Measurements from ENCODE around the gene UBA52. TPM values are rescaled to one million over a fixed set of nuclear protein-coding genes. Genes with fewer than 3 reads are reported as not detected.

UBA52 gene
- polyA plus RNA-seq, 4 donors = 682 to 931 (median 738) TPM

DNA sequence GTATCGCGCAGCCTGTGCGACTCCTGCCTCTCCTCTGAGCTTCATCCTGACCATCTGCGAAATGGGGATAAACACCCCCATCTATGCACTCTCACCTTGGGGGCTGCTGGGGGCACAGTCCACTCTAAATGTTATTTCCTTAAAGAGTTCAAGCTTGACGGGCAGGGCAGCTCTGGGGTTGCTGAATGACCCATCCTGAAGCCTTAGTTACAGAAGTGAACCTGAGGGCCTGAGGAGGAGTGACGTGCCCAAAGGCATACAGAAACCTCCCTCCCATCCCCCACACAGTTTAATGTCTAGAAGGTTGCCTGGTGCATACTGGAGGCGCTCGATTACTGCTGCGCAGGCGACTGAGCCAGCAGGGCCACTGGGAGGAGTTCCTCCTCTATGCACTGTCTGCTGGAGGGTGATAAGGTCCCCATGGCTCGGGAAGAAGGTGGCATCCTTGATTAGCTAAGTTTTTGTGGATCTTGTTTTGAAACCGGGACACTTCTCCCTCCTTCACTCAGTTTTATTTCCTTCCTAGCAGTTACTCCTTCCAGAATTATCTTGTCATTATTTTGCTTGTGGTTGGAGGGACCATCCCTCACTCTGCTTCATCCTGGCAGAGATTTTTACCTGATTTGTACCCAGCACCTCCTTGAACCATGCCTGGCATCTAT is 27.7 kb upstream of the UBA52 start:
- DNase-seq (ENCODE audit: low read depth in 4 of 4, low spot score in 3 of 4) = no peak

GRCh38 chr19:18551631-18552030 is 20.0 kb upstream of the UBA52 start:
- no peak for DNase-seq (ENCODE audit: low read depth in 4 of 4, low spot score in 3 of 4)

GRCh38 chr19:18557411-18558201 is 14.1 kb upstream of the UBA52 start, which contains the start of gene KXD1:
KXD1 (plus strand) TSS chr19:18557870; CDS start chr19:18562057, 4,187 bp downstream.
- peak; percentile 86 to 94 (median 90) for DNase-seq (ENCODE audit: low read depth in 4 of 4, low spot score in 3 of 4)

- no peak for DNase-seq (ENCODE audit: low read depth in 4 of 4, low spot score in 3 of 4)
Measured at GRCh38 chr19:18558202-18558555, 13.5 kb upstream of the UBA52 start.

DNA sequence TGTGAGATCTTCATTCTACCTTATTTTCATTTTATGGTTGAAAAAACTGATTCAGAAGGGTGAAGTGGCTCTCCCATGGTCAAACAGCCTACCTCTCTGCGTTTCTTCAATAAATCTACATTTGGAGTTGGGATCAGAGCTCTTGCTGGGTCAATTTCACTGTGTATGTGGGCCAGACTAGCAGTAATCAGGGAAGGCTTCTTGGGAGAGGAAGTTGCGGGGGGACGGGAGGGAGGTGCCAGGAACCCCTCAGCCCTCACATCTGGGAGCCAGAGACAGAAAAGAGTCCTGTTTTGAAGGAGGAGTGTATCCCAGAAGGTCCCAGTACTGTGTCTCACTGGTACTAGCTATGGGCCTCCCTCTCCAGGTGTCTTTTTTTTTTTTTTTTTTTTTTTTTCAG is 13.1 kb upstream of the UBA52 start:
- DNase-seq (ENCODE audit: low read depth in 4 of 4, low spot score in 3 of 4) = no peak

GRCh38 chr19:18559685-18560084 is 12.0 kb upstream of the UBA52 start:
- no peak for DNase-seq (ENCODE audit: low read depth in 4 of 4, low spot score in 3 of 4)

GRCh38 chr19:18562086-18562485 is 9.6 kb upstream of the UBA52 start:
- no peak for DNase-seq (ENCODE audit: low read depth in 4 of 4, low spot score in 3 of 4)

DNA sequence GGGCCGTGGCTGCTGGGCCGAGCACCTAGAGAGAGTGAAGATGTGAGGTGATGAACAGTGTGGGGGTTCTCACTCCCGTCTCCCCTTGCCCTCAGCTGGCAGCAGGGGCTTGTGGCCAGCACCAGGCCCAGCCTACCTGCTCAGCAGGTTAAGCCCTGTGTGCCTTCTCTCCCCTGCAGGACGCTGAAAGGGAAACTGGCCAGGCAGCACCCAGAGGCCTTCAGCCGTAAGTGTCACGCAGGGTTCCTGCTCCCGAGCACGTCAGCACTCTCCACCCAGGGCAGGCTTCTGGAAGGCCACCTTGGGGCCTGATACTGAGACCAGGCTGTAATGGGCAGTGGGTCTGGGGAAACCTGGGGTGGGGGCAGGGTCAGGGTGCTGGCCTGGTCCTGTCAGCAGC is 4.7 kb upstream of the UBA52 start:
- DNase-seq (ENCODE audit: low read depth in 4 of 4, low spot score in 3 of 4) = no peak

DNA sequence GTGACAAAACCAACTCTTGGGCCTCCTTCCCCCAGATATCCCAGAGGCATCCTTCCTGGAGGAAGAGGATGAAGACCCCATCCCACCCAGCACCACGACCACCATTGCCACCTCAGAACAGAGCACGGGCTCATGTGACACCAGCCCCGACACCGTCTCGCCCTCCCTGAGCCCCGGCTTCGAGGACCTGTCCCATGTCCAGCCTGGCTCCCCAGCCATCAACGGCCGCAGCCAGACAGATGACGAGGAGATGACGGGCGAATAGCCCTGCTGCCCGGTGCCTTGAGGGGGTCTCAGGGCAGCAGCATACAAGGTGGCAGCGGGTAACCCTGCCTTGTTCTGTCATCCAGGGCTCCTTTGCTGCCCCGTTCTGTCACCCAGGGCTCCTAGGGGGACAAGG is 3.3 kb upstream of the UBA52 start:
- DNase-seq (ENCODE audit: low read depth in 4 of 4, low spot score in 3 of 4) = no peak

DNA sequence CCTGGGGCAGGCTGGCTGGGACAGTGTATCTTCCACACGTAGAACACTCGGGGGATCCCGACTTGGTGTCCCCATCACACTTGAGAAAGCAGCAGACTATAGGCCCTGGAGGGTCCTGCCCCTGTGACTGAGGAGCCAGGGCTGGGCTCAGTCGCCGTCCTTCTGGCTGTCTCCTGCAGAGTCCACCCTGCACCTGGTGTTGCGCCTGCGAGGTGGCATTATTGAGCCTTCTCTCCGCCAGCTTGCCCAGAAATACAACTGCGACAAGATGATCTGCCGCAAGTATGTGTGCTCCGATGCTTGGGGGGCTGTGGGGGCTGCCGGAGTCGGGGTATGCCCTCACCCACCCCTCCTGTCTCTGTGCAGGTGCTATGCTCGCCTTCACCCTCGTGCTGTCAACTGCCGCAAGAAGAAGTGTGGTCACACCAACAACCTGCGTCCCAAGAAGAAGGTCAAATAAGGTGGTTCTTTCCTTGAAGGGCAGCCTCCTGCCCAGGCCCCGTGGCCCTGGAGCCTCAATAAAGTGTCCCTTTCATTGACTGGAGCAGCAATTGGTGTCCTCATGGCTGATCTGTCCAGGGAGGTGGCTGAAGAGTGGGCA is 3.1 kb downstream of the UBA52 start:
- DNase-seq (ENCODE audit: low read depth in 4 of 4, low spot score in 3 of 4) = no peak

DNA sequence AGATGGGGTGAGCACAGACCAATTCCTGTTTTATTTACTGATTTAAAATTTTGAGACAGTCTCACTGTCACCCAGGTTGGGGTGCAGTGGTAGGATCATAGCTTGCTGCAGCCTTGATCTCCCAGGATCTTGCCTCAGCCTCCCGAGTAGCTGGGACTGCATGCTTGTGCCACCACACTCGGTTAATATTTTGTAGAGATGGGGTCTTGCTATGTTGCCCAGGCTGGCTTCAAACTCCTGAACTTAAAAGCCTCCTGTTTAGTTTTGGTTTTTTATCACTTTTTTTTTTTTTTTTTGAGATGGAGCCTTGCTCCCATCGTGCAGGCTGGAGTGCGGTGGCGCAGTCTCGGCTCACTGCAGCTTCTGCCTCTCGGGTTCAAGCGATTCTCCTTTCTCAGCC is 4.7 kb downstream of the UBA52 start:
- no peak for DNase-seq (ENCODE audit: low read depth in 4 of 4, low spot score in 3 of 4)

DNA sequence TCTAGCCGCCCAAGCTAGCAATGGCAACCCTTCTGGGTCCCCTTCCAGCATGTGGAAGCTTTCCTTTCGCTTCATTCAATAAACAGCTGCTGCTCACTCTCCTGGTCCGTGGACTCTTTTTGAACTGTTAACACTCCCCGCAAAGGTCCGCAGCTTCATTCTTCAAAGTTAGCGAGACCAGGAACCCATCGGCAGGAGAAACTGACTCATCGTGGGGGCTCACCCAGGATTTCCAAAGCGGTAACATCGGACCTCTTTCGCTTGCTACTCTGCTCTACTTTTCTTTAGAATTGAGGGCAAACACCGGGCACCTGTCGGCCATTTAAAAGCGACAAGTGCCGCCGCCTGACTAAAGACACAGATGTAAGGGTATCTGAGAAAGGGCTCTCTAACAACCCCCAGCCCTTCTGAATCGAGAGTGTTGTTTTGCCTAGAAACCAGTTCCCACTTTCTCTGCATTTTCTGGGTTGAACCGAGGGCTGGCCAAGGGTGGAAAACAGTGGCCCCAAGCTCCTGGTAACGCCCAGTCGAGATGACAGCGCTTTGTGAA is 5.8 kb downstream of the UBA52 start:
- DNase-seq (ENCODE audit: low read depth in 4 of 4, low spot score in 3 of 4) = no peak

GRCh38 chr19:18580311-18580710 is 8.7 kb downstream of the UBA52 start:
- no peak for DNase-seq (ENCODE audit: low read depth in 4 of 4, low spot score in 3 of 4)

GRCh38 chr19:18586306-18586705 is 14.6 kb downstream of the UBA52 start:
- no peak for DNase-seq (ENCODE audit: low read depth in 4 of 4, low spot score in 3 of 4)

DNA sequence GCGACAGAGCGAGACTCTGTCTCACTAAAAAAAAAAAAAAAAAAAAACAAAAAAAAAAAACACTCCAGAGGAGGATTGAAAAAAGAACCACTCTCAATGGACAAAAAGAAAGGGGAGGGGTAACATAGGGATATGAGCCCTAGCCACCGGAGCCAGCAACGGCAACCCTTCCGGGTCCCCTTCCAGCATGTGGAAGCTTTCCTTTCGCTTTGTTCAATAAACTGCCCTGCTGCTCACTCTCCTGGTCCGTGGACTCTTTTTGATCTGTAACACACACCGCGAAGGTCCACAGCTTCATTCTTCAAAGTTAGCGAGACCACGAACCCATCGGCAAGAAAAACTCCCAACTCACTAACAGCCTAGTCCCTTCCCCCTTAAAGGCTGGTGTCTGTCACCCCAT is 15.9 kb downstream of the UBA52 start:
- no peak for DNase-seq (ENCODE audit: low read depth in 4 of 4, low spot score in 3 of 4)

DNA sequence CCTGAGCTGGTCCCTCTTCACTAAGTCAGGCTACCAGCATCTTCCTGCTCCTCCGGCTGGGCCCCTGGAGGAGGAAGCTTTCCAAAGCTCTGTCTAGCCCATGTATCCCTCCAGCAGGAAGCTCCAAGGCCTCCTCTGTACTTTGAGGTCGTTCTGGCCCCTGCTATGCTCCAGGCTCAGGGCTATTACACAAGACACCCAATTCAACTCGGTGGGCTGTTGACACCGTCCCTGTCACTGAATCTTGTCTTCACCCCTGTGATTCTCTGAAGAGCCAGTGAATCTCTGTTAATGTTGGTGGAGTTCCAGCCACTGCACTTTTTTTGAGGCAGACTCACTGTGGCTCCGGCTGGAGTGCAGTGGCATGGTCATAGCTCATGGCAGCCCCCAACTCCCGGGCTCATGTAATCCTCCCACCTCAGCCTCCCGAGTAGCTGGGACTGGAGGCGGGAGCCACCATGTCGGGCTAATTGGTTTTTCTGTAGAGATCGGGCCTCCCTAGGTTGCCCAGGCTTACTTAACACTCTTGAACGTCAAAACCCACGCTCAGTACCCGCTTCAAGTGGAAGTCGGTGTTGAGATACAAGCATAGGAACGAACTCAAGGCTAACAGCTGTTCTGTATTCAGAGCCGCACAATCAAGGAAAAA is 16.4 kb downstream of the UBA52 start:
- no peak for DNase-seq (ENCODE audit: low read depth in 4 of 4, low spot score in 3 of 4)

- DNase-seq (ENCODE audit: low read depth in 4 of 4, low spot score in 3 of 4) = peak in 3 of 4 donors; percentile 69 to 85 (median 77)
Measured at GRCh38 chr19:18588611-18589379, 17.1 kb downstream of the UBA52 start, which contains the start of gene REX1BD. REX1BD (plus strand) TSS chr19:18588798; CDS start chr19:18588802, 4 bp downstream.

- peak in 1 of 4 donors; percentile 54 for DNase-seq (ENCODE audit: low read depth in 4 of 4, low spot score in 3 of 4)
Measured at GRCh38 chr19:18589380-18590272, 18.0 kb downstream of the UBA52 start.

Measured in right renal pelvis (tissue), 4 donors.